Tibial nerve (tissue), 4 donors: ENCODE measurements around the gene SPINK8.

Experiments used
- CTCF ChIP-seq, 5 experiments: fragments of 200-600 bp in 3 of 5; fragments of 450-650 bp in 2 of 5; sonication (generic) in 3 of 5; IDR thresholded peaks; one replicate each; pipeline ENCODE4 v1.5.1; 2016 to 2019; ENCODE audit warnings: antibody characterized with exemption in 5 of 5, mild to moderate bottlenecking in 3 of 5, moderate library complexity in 2 of 5
- EP300 ChIP-seq, 2 donors: sonication (generic); formaldehyde crosslinking; IDR thresholded peaks; one replicate each; pipeline ENCODE4 v1.6.1; 2017; ENCODE audit warnings: antibody characterized with exemption in 2 of 2, mild to moderate bottlenecking in 1 of 2
- POLR2A ChIP-seq, 2 donors: fragments of 450-650 bp; IDR thresholded peaks; one replicate each; pipeline ENCODE4 v1.6.1; 2017; ENCODE audit warnings: antibody characterized with exemption in 2 of 2, mild to moderate bottlenecking in 2 of 2, moderate library complexity in 2 of 2

- TF ChIP-seq CTCF (IDR thresholded peaks at IDR 0.05) (no peak), POLR2A (IDR thresholded peaks at IDR 0.05) (no peak), EP300 (IDR thresholded peaks at IDR 0.05) (no peak)
Observed at GRCh38 chr3:48280881-48281280, 52.6 kb downstream of the SPINK8 start.
